ENCODE results near the gene MYMK.
A peak's percentile ranks its signal among the peaks of the same experiment; 100 is the strongest.
"Not testable (repeated sequence)": the region's sequence is repeated elsewhere in the genome, so short reads cannot be mapped to it uniquely, and the experiment has no call there.

The MYMK gene

DNA sequence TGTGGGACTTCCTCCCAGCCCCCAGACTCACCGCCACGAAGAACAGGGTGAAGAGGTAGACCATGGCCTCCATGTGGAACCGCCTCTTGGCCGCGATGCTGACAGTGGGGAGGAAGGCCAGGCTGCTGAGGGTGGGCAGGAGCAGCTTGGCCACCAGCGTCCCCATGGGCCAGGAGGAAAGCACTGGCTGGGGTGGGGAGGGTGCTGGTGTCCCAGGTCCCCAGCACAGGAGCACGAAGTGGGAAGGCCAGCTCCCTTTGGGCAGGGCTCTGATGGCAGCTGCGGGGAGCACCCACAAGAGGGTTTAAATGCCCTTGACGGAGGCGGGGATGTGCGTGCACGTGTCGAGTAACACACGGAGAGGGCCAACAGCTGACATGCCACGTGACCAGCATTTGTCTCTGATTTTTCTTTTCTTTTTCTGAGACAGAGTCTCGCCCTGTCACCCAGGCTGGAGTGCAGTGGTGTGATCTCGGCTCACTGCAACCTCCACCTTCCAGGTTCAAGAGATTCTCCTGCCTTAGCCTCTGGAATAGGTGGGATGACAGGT lies at the start of gene MYMK:
MYMK (minus strand) TSS at position 281 of the 550 bp plus-strand sequence; CDS start at position 166, 115 bp downstream.
- DNase-seq: no peak

GRCh38 chr9:133573791-133574515 lies 49.2 kb upstream of the MYMK start:
- no peak for DNase-seq

GRCh38 chr9:133572821-133573361 lies 48.1 kb upstream of the MYMK start:
- DNase-seq: peak; percentile 72

DNA sequence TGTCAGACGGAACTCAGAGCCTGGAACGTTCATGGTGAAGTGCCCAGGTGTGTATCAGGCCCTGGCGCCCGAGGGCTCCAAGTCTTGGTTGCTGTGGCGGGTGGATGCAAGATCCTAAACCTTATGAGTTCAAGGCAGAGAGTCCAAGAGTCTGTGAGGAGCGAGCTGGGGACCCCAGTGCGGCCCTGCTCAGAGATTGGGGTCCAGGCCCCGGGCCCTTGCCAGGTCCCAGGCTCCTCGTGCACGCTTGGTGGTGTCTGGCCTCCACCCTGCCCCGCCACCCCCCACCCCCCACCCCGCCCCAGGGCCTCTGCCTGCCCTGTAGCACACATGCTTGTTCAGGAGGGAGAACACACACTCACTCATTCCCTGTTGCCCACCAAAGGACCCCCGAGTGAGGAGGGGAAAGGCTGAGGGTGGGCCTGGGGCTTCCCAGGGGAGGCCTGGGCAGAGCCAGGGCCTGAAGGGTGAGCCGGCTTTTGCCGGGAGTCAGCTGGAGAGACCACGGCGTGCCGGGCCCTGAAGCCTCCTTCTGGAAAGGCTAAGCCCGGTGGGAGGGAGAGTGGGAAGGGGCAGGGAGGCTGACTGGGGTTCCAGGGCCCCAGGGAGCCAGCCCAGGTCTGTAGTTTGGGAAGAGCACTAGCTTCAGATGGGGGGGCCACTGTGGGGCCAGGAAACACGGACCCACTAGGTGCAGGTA lies 47.3 kb upstream of the MYMK start:
- no peak for DNase-seq

- no peak for DNase-seq
Observed at GRCh38 chr9:133571391-133571890, 46.7 kb upstream of the MYMK start.

DNA sequence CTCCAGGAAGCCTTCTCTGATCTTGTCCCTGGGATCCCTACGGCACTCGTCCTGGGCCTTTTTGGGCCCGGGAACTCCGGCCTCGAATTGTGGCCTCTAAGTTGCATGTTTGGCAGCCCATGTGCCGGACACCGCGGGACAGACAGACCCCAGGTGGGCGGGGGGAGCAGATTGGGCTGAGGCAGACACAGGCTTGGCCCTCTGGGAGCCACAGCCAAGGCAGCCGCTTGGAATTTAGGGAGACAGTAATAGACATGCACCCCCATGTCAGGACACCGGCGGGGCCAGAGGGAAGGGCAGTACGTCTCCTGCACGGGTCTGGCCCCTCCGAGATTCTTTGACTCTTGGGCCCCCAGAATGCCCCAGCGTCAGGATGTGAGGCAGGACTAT lies 45.9 kb upstream of the MYMK start:
- DNase-seq: no peak

GRCh38 chr9:133569891-133570690 lies 45.3 kb upstream of the MYMK start:
- no peak for DNase-seq

DNA sequence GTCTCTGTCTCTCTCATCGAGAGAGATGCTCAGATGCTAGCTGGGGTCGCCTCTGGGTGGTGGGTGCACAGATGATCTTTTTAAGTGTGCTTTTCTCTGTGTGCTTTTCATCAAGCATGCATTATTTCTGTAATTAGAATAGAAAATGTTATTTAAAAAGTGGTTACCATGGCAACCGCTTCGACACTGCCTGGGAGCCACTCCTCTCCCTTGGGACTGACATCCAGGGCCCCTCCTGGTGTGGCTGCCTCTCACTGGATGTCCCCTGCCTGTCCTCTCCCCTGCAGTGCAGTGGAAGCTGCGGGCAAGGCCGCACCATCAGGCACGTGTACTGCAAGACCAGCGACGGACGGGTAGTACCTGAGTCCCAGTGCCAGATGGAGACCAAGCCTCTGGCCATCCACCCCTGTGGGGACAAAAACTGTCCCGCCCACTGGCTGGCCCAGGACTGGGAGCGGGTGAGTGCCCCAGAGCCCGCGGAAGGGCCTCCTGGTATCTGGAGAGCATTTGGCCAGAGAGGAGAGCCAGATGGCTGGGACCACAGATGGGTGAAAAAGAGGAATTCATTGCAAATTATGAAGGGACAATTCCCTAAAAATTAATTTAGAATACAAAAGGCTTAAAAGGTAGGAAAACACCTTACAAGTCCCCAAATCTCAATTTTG lies 44.5 kb upstream of the MYMK start:
- no peak for DNase-seq

GRCh38 chr9:133568186-133568585 lies 43.4 kb upstream of the MYMK start:
- no peak for DNase-seq

DNA sequence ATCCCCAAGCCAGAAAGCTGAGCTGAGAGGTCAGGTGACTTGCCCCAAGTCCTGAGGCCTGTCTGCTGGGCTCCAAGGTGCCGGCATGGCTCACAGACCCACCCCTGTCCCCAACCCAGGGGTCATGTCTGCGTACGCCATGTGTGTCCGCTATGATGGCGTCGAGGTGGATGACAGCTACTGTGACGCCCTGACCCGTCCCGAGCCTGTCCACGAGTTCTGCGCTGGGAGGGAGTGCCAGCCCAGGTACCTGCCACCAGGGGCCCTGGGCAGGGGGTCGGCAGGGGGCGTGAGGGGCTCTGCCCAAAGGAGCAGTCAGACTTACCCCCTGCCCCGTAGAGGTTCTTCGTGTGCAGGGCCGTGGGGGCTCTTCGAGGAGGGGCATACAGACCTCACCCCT lies 42.1 kb upstream of the MYMK start:
- DNase-seq: no peak

DNA sequence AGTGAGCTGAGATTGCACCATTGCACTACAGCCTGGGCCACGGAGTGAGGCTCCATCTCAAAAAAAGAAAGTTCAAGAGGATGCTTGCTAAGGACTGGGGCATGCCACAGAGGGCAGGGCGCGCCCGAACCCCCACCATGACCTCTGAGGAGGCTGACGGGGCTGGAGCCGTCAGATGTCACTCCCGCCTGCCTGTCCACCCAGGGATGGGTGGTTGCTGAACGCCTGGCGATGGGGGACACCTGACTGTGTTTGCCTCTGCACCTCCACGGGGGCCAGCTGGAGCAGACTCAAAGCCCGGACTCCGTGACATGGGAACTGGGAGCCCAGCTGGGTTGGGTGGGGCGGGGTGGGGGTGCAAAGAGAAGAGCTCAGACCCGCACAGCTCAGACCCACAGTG lies 41.6 kb upstream of the MYMK start:
- no peak for DNase-seq

DNA sequence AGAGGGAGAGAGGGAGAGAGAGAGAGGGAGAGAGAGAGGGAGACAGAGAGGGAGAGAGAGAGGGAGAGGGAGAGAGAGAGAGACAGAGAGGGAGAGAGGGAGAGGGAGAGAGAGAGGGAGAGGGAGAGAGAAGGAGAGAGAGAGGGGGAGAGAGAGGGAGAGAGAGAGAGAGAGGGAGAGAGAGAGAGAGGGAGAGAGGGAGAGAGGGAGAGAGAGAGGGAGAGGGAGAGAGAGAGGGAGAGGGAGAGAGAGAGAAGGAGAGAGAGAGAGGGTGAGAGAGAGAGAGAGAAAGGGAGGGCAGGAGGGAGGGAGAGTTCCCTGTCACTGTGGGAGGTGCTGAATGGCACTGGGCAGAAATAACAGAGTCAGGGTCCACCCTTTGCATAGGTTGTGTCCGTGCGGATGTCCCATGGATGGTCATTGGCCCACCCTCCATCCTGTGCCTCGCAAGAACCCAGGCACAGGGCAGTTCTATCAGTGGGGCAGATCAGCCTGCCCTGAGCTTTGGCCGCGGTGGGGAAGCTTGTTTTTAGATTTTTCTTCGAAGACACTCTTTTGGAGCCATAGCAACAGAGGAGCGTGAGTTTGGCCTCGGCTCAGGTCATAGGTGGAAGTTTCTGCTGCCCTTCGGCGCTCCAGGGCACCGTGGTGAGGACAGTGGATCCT lies 39.8 kb upstream of the MYMK start:
- DNase-seq: no peak

GRCh38 chr9:133563814-133564213 lies 39.1 kb upstream of the MYMK start:
- not testable (repeated sequence) for DNase-seq

GRCh38 chr9:133563291-133563796 lies 38.6 kb upstream of the MYMK start:
- peak; percentile 57 for DNase-seq

- no peak for DNase-seq
Observed at GRCh38 chr9:133562611-133563290, 38.0 kb upstream of the MYMK start.

GRCh38 chr9:133561976-133562554 lies 37.3 kb upstream of the MYMK start:
- no peak for DNase-seq

GRCh38 chr9:133560944-133561343 lies 36.2 kb upstream of the MYMK start:
- DNase-seq: no peak

- DNase-seq: no peak
Observed at GRCh38 chr9:133560311-133560710, 35.6 kb upstream of the MYMK start.

DNA sequence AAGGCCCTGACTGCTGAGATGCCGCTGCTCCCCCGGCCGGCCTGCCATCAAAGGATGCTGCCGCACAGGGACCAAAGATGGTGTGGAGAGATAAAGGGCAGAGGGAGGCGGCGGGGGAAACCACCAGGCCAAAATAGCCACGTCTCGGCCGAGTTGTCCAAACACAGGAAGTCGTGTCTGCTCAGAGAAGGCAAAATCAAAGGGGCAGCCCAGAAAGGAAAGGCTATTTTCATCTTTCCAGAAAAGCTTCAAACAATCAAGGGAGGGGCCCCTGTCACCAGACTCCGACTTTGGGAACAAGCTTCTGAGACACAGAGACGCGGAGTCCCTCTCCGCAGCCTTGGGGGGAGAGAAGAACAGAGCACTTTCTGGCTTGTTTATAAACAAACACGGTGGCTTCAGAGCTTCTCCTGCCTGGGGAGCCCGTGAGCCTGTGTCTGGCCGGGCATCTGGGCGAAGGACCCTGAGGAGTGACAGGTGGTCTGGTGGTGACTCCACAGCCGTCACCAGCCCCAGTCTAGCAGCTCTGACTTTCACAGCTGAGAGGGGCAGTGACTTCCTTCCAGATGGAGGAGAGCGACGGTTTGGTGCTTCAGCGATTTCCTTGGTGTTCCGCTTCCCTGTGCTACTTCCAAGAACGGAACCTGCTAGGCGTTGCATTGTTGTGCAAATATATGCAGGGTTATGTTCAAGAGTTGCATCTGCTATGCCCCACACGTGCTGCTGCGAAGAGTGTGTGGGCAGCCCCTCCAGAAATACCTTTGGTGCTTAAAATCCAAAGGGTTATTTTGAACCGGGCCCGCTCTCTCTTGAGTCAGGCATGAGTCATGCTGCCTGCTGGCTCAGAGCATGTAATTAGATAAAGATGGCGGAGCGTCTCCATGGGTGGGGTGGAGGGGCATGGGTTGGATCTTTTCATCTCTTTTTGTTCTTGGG lies 33.7 kb upstream of the MYMK start:
- DNase-seq: no peak

All from right hindlimb (tissue), 1 donor.